ENCODE results near the gene NAV1.
"Not testable (repeated sequence)": the region's sequence is repeated elsewhere in the genome, so short reads cannot be mapped to it uniquely, and the experiment has no call there.

Gene NAV1

DNA sequence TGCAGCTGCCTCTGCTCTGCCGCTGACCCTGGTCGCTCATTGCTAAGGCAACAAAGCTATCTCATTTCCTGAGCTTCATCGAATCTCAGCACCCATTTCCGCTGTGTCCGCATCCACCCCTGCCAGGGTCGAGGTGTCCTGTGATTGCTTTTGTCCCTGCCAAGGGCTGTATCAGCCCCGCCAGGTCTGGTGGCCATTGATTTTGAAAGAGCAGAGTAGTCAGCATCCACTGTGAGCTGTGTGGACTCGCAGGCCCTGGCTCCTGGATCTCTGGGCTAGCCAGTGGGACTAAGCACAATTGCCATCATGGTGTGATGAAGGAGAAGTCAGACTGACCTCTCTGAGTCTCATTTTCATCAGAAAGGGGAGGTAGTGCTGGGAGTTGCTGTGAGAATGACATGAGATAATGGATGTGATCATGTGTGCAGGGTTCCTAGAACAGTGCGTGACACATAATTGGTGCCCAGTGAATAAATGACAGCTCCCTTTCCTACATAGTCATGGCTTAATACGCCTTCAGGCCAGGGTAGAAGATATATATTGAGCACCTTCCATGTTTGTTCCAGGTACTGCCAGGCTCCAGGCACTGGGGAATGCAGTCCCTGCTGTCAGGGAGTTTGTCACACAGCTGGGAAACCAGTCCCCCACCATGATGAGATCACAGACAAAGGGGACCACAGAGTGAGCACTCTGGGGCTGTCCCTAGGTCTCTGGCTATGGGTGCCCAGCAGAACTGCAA, 32.1 kb downstream of the NAV1 start:
- no peak for TF ChIP-seq JUND (IDR thresholded peaks at IDR 0.05; ENCODE audit: low read depth)
- DNase-seq (ENCODE audit: low read depth in 1 of 2, low spot score in 1 of 2) = no peak
- in situ Hi-C loops (cut with HindIII; ENCODE audit: low pct_unique_long_range_greater_than_20kb, low sequenced_read_pairs) = no loop called here

DNA sequence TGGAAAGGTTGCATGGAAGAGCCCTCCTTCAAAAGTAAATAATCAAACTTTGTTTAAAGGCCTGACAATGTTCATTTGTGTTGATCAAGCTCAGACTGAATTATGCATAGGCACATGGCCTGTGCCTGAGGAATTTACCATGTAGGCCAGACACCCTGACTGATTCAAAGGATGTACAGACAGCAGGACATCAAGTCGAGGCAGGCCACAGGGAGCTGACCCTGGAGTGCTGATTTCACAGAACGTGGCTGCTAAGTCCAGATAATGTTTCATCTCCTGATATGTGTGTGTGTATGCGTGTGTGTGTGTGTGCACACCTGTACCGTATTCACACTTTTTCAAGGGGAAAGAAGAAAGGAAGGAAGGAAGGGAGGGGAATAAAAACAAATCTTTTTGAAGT, 34.1 kb downstream of the NAV1 start:
- in situ Hi-C loops (cut with HindIII; ENCODE audit: low pct_unique_long_range_greater_than_20kb, low sequenced_read_pairs) = no loop called here
- DNase-seq (ENCODE audit: low read depth in 1 of 2, low spot score in 1 of 2) = no peak
- TF ChIP-seq JUND (IDR thresholded peaks at IDR 0.05; ENCODE audit: low read depth) = no peak

DNA sequence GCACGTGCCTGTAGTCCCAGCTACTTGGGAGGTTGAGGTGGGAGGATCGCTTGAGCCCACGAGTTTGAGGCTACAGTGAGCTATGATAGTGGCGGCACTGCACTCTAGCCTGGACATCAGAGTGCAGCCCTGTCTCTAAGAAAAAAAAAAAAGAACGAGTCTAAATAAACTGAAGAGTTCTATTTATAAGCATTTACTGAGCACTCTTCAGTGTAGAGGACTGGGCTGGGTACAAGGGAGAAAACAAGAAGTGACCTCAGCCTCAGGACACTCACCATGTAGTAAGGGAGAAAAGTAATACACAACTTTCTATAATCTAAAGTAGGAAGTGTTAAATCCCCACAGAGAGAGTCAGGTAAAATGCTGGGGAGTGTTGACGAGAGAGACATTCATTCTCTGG, 35.0 kb downstream of the NAV1 start:
- no peak for DNase-seq (ENCODE audit: low read depth in 1 of 2, low spot score in 1 of 2)
- in situ Hi-C loops (cut with HindIII; ENCODE audit: low pct_unique_long_range_greater_than_20kb, low sequenced_read_pairs) = no loop called here
- TF ChIP-seq JUND (IDR thresholded peaks at IDR 0.05; ENCODE audit: low read depth) = no peak

DNA sequence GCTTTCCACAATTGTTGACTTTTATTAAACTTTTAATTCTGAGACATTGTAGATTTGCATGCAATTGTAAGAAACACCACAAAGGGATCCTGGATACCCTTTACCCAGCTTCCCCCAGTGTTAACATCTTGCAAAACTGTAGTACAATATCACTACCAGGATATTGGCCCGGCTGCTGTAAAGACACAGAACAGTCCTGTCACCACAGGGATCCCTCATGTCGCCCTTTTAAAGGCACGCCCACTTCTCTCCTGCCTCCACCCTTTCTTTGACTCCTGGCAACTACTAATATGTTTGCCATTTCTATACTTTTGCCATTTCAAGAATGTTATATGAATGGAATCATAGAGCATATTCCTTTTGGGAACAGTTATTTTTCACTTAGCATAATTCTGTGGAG, 37.0 kb downstream of the NAV1 start:
- in situ Hi-C loops (cut with HindIII; ENCODE audit: low pct_unique_long_range_greater_than_20kb, low sequenced_read_pairs) = no loop called here
- no peak for TF ChIP-seq JUND (IDR thresholded peaks at IDR 0.05; ENCODE audit: low read depth)
- DNase-seq (ENCODE audit: low read depth in 1 of 2, low spot score in 1 of 2) = no peak

DNA sequence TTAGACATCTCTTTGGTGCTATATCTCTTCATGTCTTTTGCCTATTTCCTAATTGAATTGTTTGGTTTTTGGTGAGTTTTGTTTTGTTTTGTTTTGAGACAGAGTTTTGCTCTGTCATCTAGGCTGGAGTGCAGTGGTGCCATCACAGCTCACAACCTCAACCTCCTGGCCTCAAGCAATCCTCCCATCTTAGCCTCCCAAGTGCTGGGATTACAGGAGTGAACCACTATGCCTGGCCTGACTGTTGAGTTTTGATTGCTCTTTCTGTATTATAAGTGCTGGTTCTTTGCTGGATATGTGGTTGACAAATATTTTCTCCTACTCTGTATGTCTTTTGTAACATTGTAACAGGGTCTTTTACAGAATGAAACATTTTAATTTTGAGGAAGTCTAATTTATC, 38.0 kb downstream of the NAV1 start:
- in situ Hi-C loops (cut with HindIII; ENCODE audit: low pct_unique_long_range_greater_than_20kb, low sequenced_read_pairs) = no loop called here
- no peak for TF ChIP-seq JUND (IDR thresholded peaks at IDR 0.05; ENCODE audit: low read depth)
- DNase-seq (ENCODE audit: low read depth in 1 of 2, low spot score in 1 of 2) = no peak

DNA sequence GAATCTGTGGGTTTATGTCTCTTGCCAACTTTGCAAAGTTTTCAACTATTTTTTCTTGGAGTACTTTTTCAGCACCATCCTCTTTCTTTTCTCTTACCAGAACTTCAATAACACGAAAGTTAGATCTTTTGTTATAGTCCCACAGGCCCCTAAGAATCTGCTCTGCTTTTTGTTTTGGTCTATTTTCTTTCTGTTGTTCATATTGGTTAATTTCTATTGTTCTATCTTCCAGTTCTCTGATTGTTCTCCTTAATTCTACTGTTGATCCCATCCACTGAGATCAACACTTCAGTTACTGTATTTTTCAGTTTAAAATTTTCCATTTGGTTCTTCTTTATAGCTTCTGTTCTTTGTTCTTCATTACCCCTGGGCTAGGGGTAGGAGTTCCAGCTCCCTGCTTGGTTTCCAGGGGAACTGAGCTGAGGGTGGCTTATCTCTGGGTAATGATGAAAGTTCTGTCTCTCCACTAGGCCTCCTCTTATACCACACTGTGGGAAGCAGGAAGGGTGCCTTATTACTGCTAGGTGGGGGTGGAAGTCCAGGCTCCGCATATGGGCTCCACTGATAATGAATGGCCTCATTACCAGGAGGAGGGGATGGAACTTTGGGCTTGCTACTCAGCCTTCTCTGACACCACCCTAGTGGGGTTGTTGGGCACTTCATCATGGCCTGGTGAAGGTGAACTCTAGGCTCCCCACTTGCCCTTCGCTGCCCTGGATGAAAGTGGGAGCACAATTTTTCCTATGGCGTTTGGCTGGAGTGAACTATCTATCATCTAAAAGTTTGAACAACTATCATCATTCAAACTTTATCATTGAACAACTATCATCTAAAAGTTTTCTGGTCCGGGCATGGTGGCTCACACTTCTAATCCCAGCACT, 39.3 kb downstream of the NAV1 start:
- TF ChIP-seq JUND (IDR thresholded peaks at IDR 0.05; ENCODE audit: low read depth) = no peak
- DNase-seq (ENCODE audit: low read depth in 1 of 2, low spot score in 1 of 2) = no peak
- in situ Hi-C loops (cut with HindIII; ENCODE audit: low pct_unique_long_range_greater_than_20kb, low sequenced_read_pairs) = no loop called here

DNA sequence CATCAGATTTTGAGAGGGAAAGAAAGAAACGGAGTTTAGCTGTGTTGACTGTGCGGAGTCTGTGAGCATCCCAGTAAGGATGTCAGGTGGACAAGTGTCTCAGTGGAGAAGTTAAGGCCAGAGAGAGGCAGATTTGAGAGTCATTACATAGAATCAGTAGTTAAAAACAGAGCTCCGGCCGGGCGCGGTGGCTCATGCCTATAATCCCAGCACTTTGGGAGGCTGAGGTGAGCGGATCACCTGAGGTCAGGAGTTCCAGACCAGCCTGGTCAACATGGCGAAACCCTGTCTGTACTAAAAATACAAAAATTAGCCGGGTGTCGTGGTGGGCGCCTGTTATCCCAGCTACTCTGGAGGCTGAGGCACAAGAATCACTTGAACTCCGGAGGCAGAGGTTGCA, 42.4 kb downstream of the NAV1 start:
- in situ Hi-C loops (cut with HindIII; ENCODE audit: low pct_unique_long_range_greater_than_20kb, low sequenced_read_pairs); DNase-seq (ENCODE audit: low read depth in 1 of 2, low spot score in 1 of 2): not testable (repeated sequence)

DNA sequence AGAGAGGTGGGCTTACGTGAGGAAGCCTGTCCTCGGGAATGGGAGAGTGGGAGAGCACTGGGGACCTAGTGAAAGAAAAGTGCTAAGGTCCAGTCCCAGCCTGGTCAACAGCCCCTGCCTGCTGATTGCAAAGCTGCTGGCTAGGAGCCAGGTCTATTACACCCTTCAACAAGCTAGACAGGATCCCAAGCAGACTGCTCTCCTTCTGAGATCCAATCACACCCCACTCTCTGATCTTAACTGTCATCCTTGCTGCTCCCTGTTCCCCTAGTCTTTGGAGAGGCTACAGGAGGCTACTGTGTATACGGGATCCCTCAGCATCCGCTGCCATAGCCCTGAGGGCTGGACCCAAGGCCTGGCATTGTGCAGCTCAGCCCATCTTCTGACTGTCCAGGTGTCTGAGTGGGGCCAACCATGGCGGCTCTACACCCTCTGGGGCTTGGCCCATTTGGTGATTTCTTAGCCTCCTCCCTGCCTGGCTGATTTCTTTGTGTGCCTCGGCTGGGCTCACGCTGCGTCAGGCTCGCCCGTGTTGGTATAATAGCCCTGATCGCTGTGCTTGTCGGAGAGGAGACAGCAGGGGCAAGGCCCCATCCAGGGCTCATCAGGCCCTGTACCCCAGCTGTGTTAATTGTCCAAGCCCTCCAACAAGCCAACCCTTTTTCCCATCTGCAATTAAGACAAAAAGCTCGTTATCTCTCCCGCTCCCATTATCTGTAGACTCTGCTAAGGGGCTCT, 43.9 kb downstream of the NAV1 start:
- in situ Hi-C loops (cut with HindIII; ENCODE audit: low pct_unique_long_range_greater_than_20kb, low sequenced_read_pairs) = no loop called here
- no peak for TF ChIP-seq JUND (IDR thresholded peaks at IDR 0.05; ENCODE audit: low read depth)
- peak in 1 of 2 experiments; percentile 15 for DNase-seq (ENCODE audit: low read depth in 1 of 2, low spot score in 1 of 2)

DNA sequence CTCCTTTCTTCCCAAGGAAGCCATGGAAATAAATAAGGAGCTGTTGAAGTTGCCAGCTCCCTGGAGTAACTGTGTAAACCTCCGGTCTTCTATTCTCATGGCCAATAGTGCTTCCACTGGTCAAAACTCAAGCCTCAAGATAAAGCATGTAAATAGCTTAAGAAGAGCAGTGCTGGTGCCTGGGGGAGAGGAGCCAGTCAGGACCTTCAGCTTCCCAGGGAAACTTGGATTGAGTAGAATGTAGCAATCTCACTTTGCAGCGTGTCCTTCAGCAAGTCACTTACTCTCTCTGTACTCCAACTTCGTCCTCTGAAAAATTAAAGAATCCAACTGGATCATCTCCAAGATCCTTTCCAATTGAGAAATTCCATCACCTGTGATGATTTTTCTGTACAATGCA, 44.7 kb downstream of the NAV1 start:
- no peak for DNase-seq (ENCODE audit: low read depth in 1 of 2, low spot score in 1 of 2)
- in situ Hi-C loops (cut with HindIII; ENCODE audit: low pct_unique_long_range_greater_than_20kb, low sequenced_read_pairs) = no loop called here
- TF ChIP-seq JUND (IDR thresholded peaks at IDR 0.05; ENCODE audit: low read depth) = no peak

DNA sequence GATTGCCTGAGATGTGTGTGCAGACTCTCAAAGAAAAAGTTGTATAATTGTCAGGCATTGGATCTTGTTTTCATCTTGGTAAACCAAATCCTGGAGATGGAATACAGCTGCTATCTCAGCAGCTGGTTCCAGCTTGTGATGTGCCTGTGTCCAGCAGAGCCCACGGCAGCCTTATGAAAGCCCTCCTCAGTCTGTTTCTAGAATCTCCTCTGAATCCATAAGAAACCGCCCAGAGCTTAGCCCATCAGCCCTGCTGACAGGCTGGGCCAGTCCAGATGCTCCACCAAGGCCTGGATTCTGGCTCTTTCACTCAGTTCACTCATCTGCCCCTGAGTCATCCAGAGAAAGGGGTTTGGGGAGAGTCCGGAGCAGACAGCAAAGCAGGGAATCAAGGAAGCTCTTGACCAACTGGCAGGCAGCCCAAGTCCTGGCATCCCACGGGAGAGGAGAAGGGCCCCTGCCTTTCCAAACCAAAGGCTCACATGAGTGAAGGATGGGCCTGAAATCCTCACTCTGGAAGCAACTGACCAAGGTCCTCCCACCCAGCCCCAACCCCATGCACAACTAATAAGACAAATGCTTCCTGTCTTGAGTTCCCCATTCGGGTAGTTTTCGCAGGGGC, 45.7 kb downstream of the NAV1 start:
- no peak for DNase-seq (ENCODE audit: low read depth in 1 of 2, low spot score in 1 of 2)
- in situ Hi-C loops (cut with HindIII; ENCODE audit: low pct_unique_long_range_greater_than_20kb, low sequenced_read_pairs) = no loop called here
- no peak for TF ChIP-seq JUND (IDR thresholded peaks at IDR 0.05; ENCODE audit: low read depth)

DNA sequence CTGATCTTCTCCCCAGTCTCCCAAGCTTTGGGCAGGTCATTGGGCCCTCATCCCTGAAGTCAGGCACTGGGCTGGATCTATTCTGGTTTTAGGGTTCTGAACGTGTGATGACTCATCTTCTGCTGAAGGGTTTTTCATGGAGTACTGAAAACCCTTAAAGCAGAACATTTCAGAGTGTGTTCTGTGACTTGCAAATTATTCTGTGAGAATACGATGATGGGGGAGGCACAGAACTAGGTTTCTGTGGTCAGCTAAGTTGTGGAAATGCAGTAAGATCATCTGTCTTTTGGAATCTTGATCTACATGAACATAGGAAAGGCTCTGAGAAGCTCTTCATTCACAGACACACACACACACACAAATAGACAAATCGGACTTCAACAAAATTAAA, 46.2 kb downstream of the NAV1 start:
- in situ Hi-C loops (cut with HindIII; ENCODE audit: low pct_unique_long_range_greater_than_20kb, low sequenced_read_pairs) = no loop called here
- no peak for TF ChIP-seq JUND (IDR thresholded peaks at IDR 0.05; ENCODE audit: low read depth)
- DNase-seq (ENCODE audit: low read depth in 1 of 2, low spot score in 1 of 2) = no peak

DNA sequence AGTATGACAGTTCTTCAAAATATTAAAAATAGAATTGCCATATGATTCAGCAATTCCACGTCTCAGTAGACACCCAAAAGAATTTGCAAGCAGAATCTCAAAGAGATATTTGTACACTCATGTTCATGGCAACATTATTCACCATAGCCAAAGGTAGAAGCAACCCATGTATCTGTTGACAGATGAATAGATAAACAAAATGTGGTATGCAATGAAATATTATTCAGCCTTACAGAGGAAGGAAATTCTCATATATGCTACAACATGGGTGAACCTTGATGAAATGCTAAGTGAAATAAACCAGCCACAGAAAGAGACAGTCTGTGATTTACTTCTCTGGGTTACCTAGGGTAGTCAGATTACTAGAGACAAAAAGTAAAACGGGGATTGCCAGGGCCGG, 47.0 kb downstream of the NAV1 start:
- in situ Hi-C loops (cut with HindIII; ENCODE audit: low pct_unique_long_range_greater_than_20kb, low sequenced_read_pairs) = no loop called here
- TF ChIP-seq JUND (IDR thresholded peaks at IDR 0.05; ENCODE audit: low read depth) = no peak
- no peak for DNase-seq (ENCODE audit: low read depth in 1 of 2, low spot score in 1 of 2)

Data from T47D (cell line).